ENCODE data around the gene IGF2BP1.

DNA sequence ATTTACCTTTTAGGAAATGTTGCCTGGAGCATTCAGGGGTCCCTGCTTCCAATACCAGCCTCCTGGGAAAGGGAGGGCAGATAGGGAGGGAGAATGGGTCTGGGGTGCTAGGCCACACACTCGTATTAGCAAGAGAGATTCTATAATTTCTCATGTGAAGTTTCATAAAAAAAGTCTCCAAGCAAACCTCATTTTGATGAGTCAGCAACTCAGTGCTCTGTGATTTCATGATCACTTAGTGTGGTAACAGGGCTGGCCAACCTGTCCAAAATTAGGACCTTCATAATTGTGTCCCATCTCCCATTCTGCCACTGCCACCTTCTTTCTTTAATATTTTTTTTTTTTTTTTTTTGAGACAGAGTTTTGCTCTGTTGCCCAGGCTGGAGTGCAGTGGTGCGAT is 41.4 kb downstream of the IGF2BP1 start:
- TF ChIP-seq, protein P1, sequence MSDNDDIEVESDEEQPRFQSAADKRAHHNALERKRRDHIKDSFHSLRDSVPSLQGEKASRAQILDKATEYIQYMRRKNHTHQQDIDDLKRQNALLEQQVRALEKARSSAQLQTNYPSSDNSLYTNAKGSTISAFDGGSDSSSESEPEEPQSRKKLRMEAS (IDR thresholded peaks at IDR 0.05; ENCODE audit: low read depth, low read length) = no peak
- TF ChIP-seq, protein P2, sequence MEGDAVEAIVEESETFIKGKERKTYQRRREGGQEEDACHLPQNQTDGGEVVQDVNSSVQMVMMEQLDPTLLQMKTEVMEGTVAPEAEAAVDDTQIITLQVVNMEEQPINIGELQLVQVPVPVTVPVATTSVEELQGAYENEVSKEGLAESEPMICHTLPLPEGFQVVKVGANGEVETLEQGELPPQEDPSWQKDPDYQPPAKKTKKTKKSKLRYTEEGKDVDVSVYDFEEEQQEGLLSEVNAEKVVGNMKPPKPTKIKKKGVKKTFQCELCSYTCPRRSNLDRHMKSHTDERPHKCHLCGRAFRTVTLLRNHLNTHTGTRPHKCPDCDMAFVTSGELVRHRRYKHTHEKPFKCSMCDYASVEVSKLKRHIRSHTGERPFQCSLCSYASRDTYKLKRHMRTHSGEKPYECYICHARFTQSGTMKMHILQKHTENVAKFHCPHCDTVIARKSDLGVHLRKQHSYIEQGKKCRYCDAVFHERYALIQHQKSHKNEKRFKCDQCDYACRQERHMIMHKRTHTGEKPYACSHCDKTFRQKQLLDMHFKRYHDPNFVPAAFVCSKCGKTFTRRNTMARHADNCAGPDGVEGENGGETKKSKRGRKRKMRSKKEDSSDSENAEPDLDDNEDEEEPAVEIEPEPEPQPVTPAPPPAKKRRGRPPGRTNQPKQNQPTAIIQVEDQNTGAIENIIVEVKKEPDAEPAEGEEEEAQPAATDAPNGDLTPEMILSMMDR (IDR thresholded peaks at IDR 0.05; ENCODE audit: low read depth, low read length) = no peak
- no peak for TF ChIP-seq POLR2A (IDR thresholded peaks at IDR 0.05; ENCODE audit: extremely low read depth, insufficient read length)

Data from NB4 (cell line).